ENCODE data around the gene PDE11A. TPM values are rescaled to one million over a fixed set of nuclear protein-coding genes. Genes with fewer than 3 reads are reported as not detected.

Gene PDE11A
- total and polyA plus RNA-seq, 8 donors: under 0.01 to 0.87 (median 0.40) TPM; not detected in 2

DNA sequence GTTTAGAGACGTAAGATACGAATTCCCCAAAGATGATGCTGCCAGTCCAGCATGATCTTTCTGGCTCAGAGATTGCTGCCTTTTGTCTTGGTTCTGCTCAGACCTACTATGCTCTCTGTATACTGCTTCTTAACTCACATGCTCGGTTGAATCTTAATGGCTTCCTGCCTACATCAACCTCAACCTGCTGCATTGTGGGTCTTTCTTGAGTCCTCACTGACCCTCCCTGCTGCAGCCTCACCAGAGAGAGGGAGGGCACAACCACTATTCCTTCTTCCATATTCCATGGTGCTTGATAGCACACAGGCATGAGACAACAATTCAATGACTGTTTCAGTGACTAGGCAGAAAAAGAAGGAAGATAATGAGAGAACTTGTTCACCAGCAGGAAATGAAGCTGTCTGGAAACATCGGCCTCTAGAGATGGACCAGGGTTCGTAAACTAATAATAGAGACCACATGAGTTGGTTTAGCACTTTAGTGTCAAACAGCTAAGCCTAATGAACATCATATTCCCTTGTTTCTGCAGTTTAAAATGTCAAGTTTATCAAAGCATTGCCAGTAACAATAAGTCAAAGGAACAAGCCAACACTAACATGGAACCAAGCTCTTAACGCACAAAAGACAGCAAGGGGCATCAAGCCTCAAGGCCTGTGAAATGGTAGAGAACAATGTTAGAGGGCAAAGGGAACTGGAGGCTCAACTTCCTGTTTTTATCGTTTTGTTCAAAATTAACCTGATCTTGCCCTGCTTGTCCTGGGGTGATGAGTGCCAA, 333.9 kb downstream of the PDE11A start:
- H3K27ac ChIP-seq: no peak overlapping the region
- peaks cover 0 to 5% (median 0%) of the 10 kb centered on the region in 3 donors for H3K27me3 ChIP-seq
- no peak overlapping the region for H3K4me3 ChIP-seq
- intact Hi-C loops (cut with DNase I; ENCODE audit: low total_unique reads): loop anchor here (10.0 kb wide), 1 partner anchor 394 kb away; no protein-coding TSS in a partner anchor
- H3K9me3 ChIP-seq: no peaks in the 10 kb centered on the region
- 65 to 72% (median 72%) methylated on average over 7 of the region's 7 CpGs for WGBS, 5 donors
- H3K4me1 ChIP-seq: no peaks in the 10 kb centered on the region
- DNase-seq: no peak
- H3K36me3 ChIP-seq: no peaks in the 10 kb centered on the region
- TF ChIP-seq, protein P1, sequence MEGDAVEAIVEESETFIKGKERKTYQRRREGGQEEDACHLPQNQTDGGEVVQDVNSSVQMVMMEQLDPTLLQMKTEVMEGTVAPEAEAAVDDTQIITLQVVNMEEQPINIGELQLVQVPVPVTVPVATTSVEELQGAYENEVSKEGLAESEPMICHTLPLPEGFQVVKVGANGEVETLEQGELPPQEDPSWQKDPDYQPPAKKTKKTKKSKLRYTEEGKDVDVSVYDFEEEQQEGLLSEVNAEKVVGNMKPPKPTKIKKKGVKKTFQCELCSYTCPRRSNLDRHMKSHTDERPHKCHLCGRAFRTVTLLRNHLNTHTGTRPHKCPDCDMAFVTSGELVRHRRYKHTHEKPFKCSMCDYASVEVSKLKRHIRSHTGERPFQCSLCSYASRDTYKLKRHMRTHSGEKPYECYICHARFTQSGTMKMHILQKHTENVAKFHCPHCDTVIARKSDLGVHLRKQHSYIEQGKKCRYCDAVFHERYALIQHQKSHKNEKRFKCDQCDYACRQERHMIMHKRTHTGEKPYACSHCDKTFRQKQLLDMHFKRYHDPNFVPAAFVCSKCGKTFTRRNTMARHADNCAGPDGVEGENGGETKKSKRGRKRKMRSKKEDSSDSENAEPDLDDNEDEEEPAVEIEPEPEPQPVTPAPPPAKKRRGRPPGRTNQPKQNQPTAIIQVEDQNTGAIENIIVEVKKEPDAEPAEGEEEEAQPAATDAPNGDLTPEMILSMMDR (IDR thresholded peaks at IDR 0.05): no peak
- TF ChIP-seq POLR2AphosphoS5 (IDR thresholded peaks at IDR 0.05): no peak
- no peak for TF ChIP-seq EP300 (IDR thresholded peaks at IDR 0.05)
- TF ChIP-seq POLR2A (IDR thresholded peaks at IDR 0.05): no peak

DNA sequence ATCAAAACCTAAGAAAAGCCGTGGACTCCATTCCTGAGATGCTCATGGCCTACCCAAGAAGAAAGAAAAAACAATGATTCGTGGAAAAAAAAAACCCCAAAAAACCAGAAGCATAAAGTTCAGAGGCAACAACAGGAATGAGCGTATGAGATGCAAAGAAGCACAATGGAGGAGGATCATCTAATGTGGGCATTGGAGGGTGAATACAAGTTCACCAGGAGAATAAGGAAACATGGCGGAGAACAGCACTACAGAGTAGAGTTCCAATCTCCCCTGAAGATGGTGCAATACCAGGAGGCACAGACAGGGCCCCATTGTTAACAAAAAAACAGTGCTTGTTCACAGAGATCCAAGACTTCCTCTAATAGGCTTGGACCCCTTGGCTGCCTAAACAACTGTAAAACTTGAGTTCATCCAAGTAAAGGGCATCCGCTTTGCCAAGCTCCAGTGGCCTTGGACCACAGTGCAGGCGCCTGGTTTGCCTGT, 337.2 kb downstream of the PDE11A start:
- Histone ChIP-seq H3K27ac (no peak overlapping the region), H3K9me3 (no peaks in the 10 kb centered on the region), H3K4me1 (no peaks in the 10 kb centered on the region), H3K36me3 (no peaks in the 10 kb centered on the region), H3K4me3 (no peak overlapping the region), H3K27me3 (peaks cover 0 to 12% (median 0%) of the 10 kb centered on the region in 3 donors)
- intact Hi-C loops (cut with DNase I; ENCODE audit: low total_unique reads): loop anchor here (10.0 kb wide), 1 partner anchor 391 kb away; no protein-coding TSS in a partner anchor
- no peak for DNase-seq
- TF ChIP-seq, protein P1 (IDR thresholded peaks at IDR 0.05): no peak
- TF ChIP-seq POLR2AphosphoS5 (IDR thresholded peaks at IDR 0.05): no peak
- TF ChIP-seq POLR2A (IDR thresholded peaks at IDR 0.05): no peak
- no peak for TF ChIP-seq EP300 (IDR thresholded peaks at IDR 0.05)
- 91 to 98% (median 96%) methylated on average over 6 of the region's 6 CpGs for WGBS, 5 donors

DNA sequence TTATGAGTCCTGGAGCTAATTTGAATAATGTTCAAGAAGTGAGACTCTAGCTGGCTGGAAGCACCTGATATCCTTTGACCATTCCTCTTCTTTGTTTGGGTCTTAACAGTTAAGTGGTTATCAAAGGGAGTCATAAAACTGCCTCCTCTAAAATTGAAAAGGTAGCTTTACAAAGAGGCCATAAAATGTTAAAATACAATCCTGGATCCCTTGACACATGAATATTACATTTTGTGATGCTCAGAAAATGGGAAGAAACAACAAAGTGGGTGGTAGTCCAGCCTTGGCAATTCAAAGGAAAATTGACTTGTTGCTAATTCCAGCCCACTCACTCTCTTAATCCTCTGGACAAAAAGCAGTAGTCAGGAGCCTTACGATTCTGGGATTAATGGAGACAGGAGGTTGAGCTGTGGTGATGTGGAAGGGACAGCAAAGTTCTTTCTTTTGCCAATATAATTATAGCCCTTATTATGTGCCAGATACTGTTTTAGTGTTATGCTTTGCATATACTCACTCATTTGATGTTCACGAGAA, 339.2 kb downstream of the PDE11A start:
- Histone ChIP-seq H3K27me3 (peaks cover 0 to 12% (median 0%) of the 10 kb centered on the region in 3 donors), H3K27ac (no peak overlapping the region), H3K9me3 (no peaks in the 10 kb centered on the region), H3K36me3 (no peaks in the 10 kb centered on the region), H3K4me1 (no peaks in the 10 kb centered on the region), H3K4me3 (no peak overlapping the region)
- 56 to 80% (median 68%) methylated on average over 2 of the region's 2 CpGs for WGBS, 5 donors
- intact Hi-C loops (cut with DNase I; ENCODE audit: low total_unique reads): loop anchor here (10.0 kb wide), 1 partner anchor 389 kb away; no protein-coding TSS in a partner anchor
- TF ChIP-seq, protein P1 (IDR thresholded peaks at IDR 0.05): no peak
- DNase-seq: no peak

DNA sequence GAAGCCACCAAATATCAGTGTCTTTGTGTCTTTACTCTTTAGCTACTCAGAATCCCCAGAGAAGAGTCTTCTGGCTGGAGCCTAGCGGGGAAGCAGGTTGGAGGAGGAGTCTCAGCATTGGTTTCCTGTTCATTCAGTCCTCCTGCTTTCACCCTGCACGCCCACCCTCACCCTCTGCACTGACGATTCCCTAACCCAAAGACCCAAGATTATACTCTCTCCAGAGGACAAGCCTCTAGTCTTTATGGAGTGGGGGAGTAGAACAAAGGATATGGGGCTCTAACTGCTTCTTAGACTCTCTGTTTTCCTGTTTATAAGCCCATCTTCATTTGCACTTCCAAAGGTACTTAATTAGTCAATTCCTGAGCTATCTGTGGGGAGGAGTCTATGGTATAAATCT, 341.2 kb downstream of the PDE11A start:
- WGBS, 5 donors: 69 to 87% (median 80%) methylated on average over 3 of the region's 3 CpGs
- intact Hi-C loops (cut with DNase I; ENCODE audit: low total_unique reads): loop anchor here (10.0 kb wide), 1 partner anchor 387 kb away; no protein-coding TSS in a partner anchor
- TF ChIP-seq POLR2AphosphoS5 (IDR thresholded peaks at IDR 0.05): no peak

More for the DNA sequence above, 341.2 kb downstream of the PDE11A start:
- no peak overlapping the region for H3K4me3 ChIP-seq
- no peaks in the 10 kb centered on the region for H3K9me3 ChIP-seq
- peaks cover 0 to 11% (median 7%) of the 10 kb centered on the region in 4 donors for H3K4me1 ChIP-seq
- peaks cover 0 to 12% (median 0%) of the 10 kb centered on the region in 3 donors for H3K27me3 ChIP-seq
- no peaks in the 10 kb centered on the region for H3K36me3 ChIP-seq
- no peak for DNase-seq
- H3K27ac ChIP-seq: no peak overlapping the region
